GM18909 (cell line): ENCODE results near the gene CEP112.

Experiments used
- ATAC-seq: cut with Tn5 transposase; IDR thresholded peaks from one replicate; pipeline ENCODE4 v1.9.1; 2021; ENCODE audit warnings: mild to moderate bottlenecking; ENCODE audit not compliant: unreplicated experiment, poor library complexity

The CEP112 gene

DNA sequence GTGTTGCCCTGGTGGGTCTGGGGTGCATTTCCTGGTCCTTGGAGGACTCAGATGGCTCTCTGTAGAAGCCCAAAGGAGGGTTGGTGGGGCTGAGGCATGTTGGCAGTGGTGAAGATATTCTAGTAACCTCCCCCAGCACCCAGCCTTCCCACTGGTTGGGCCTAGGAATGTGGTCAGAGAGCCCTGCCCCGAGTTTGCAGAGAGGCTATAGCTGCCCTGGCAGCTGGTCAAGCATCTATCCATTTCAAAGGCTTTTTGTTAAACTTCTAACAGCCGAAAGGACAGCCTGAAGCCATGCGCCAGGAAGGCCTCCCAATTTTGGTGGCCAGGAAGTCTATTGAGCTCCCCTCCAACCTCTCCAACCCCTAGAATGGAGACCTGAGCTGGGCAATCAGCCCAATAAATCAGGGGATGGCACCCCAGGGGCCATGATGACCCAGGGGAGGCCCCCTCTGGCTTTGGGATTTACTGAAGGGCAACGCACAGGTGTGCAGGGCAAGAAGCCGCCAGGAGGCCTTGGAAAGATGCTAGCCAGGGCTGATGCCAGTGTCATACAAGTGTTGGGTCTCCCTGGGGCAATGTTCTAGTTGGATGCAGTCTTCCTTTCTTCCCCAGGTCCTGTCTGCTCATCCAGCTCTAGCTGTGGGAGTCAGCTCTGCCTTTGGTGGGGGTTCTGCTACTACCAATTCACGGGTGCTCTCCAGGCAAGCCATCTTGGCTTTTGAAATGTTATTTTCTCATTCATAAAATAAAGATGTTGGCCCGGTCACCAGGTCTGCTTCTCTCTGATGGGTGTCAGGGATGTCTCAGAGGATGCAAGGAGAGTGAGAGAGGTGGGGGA lies 599.6 kb downstream of the CEP112 start:
- no peak for ATAC-seq

GRCh38 chr17:65589321-65589720 lies 602.6 kb downstream of the CEP112 start:
- no peak for ATAC-seq

- no peak for ATAC-seq
Observed at GRCh38 chr17:65588181-65588808, 603.6 kb downstream of the CEP112 start.

GRCh38 chr17:65587534-65588180 lies 604.3 kb downstream of the CEP112 start:
- ATAC-seq: no peak

DNA sequence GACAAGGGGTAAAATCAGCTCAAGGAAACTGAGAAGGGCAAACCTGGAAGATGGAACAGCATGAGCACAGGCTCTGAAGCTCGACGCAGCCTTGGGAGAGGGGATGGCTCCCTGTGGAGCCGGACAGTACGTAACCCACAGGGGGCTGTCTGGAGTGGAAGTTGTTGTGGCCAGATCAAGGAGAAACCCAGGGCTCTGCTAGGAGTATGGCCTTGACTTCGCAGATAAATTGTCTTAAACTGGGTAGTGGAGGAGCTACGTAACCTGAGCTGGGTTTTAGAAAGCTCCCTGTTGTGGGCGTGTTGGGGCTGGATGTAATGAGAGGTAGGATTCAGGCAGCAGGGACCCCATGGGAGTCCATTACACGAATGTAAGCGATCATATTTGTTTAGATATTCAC lies 605.0 kb downstream of the CEP112 start:
- ATAC-seq: no peak
